NCI-H1417 (cell line): ENCODE measurements around the gene NR2F1-AS1.

Experiments
- DNase-seq, 3 experiments: peaks; one replicate each; lab custom pipeline; 2025; lab: John Stamatoyannopoulos, UW

The NR2F1-AS1 gene

DNA sequence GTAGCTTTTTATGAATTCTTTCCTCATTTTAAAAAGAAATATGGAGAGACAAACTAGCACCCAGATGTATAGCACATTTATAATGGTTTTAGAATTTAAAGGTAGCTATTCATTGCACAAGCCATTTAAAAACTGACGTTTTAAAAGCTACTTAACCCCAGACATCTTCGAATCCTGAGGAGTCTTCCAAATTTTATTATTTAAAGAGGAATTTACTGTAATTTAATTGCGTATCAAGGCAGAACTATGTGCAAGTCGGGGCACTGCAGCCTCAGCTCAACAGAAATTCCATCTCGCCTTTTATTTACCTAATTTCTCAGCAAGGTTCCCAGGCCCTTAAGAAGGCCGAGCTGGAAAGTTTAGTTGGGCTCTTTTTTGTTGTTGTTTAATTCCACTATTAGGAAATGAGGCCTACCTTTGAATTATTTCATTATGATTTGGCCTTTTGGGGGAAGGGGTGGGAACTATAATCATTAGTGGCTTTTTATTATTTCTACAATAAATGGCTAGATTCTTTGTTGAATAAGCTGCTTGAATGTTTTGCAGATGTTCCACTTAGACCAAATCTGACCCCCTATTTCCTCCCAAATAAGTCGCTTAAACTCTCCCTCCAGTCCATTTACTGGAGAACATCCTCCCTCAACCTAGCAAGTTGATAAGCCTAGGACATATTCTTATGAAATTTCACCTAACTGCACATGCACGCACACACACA lies 22.2 kb upstream of the NR2F1-AS1 start:
- DNase-seq, result peak in 1 of 3 experiments; percentile 46

GRCh38 chr5:93602241-93603077 lies 21.4 kb upstream of the NR2F1-AS1 start:
- DNase-seq, result peak in 2 of 3 experiments; percentile 72 to 85

GRCh38 chr5:93601802-93602155 lies 20.8 kb upstream of the NR2F1-AS1 start:
- DNase-seq, result peak in 2 of 3 experiments; percentile 72 to 85

GRCh38 chr5:93601071-93601801 lies 20.2 kb upstream of the NR2F1-AS1 start:
- DNase-seq, result peak in 1 of 3 experiments; percentile 29

GRCh38 chr5:93600409-93601070 lies 19.5 kb upstream of the NR2F1-AS1 start:
- no peak for DNase-seq

DNA sequence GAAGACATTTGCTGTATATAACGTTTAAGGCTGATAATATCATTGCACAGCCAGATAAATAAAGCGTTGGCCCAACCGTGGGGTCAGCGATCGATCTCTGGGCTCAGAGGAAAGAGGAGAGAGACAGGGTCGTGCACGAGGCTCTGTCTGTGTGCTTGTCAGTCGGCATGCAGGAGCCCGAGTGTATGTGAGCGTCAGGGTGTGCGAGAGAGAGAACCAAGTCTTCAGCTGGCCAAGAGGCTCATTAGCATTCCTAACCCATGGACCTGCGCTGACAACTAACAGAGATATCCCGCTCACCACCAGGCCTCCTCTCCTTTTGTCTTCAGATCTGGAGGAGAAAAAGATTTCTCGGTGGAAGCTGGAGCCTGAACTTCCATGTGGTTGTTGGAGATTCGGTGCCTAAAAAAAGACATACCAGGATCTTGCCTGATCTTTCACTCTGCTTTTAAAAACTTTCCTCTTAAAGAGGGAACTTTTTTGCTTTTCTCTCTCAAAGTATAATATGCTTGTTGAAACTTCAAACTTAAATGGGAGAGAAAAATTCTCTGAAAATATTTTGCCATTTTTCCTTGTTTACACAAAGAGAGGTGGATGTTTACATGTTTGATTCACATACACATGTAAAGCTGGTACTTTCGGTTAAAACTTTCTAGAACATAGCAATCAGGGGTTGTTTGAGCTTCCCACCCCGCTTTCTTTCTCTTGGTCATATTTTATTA lies 18.5 kb upstream of the NR2F1-AS1 start:
- DNase-seq, result no peak

GRCh38 chr5:93599001-93599379 lies 18.0 kb upstream of the NR2F1-AS1 start:
- DNase-seq, result no peak

DNA sequence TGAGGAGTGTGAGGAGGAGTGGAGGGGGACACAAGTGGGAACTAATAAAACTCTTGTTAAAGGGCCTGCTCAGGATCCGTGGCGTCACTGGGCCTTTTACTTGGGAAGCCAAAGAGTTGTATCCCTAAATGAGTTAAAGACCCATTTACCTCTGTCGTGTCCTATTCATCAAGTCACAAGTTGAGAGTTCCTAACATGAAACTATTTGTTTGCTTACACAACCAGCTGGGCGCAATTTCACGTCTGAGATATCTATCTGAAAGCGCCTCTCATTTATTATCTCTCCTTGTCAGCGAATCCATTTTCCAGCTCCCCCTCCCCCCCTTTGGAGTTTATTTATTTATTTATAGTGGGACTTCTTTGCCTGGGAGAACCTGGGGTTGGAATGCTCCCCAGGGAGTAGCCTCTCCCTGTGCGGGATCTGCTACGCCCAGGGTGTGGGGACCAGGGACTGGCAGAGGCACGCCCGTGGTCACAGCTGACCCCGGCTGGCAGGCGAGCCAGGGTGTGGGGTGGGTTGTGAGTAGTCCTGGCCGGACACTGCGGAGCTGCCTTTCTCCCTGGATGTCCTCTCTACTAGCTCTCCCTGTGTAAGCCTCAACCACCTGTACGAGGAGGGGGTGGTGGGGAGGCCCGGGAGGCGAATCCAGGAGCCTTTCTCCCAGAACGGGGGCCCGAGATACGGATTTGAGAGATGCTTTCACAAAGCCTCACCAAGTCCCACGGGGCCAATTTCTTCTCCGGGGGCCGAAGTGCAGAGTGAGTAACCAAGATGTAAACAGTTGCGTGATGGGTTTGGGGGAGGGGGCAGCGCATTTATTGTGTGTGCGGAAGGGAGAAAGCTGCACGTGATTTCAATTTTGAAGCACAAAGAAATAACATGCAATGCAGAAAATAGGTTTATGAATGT lies 17.3 kb upstream of the NR2F1-AS1 start:
- no peak for DNase-seq

DNA sequence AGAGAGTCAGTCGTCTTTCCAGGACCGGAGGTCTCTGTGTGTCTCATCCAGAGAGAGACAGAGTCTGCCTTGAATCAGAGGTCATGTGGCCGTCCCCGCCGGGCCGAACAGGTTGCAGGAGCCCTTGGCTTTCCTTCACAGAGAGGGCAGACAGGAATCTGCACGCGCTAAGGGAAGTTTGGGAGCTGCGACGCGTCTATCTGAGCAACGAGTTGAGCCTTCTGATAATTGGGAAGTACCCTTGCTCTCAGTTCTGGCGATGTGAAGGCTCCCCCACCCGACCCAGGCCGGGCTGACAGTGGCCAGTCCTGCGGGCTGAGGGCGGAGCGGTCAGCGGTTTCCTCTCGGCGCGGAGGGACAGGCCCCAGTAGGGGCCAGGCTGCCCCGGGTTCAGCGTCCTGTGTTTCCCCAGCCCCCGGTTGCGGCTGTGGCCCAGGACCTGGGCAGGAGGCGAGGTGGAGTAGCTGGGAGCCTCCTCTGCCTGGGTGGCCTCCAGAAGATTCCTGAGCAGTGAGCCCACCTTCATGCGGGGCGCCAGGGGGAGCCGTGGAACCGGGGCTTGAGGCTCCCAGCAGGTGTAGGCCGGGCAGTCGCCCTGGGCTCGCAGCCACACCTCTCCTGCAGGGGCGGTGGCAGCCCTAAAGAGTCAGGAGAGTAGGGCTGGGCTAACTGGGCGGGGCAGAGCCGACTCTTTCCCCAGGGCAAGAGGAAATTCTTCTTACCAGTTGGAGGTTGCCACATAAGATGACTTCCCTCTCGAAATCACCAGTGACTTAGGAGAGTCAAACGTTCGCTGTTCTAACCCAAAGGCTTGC lies 15.9 kb upstream of the NR2F1-AS1 start:
- no peak for DNase-seq

GRCh38 chr5:93596310-93596675 lies 15.3 kb upstream of the NR2F1-AS1 start:
- DNase-seq, result no peak

DNA sequence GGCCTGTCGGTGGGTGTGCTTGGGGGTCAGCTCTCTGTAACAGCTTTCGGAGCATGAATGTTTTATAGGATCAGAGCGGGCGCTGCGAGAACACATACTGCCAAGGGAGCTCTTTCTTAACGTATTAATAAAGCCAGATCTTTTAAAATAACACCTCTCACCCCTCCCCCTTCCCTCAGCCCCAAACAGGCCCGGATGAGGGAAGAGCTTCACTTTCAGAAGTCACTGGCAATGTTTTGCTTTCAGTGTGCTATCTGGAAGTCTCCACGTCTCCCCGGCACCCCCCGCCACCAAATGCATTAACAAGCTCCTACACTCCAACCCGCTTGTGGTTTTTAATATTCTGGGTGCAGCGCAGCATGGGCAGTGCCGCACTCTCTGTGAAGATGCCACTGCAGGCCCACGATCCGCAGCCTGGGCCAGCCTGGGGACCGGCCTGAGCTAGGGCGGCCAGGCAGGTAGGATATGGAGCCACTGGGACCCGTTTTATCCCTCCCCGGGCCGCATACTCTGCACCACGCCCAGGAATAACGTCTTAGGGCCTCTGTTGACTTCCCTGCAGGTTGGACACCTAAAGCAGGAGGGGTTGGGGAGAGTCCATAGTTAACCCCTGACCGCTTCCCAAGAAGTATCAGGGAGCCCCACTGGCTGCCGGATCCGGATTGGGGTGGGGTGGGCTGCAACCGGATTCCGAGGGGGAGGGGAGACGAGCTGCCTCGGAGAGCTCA lies 14.6 kb upstream of the NR2F1-AS1 start:
- no peak for DNase-seq

- no peak for DNase-seq
These were observed 13.8 kb upstream of the NR2F1-AS1 start for GRCh38 chr5:93594591-93595419.

DNA sequence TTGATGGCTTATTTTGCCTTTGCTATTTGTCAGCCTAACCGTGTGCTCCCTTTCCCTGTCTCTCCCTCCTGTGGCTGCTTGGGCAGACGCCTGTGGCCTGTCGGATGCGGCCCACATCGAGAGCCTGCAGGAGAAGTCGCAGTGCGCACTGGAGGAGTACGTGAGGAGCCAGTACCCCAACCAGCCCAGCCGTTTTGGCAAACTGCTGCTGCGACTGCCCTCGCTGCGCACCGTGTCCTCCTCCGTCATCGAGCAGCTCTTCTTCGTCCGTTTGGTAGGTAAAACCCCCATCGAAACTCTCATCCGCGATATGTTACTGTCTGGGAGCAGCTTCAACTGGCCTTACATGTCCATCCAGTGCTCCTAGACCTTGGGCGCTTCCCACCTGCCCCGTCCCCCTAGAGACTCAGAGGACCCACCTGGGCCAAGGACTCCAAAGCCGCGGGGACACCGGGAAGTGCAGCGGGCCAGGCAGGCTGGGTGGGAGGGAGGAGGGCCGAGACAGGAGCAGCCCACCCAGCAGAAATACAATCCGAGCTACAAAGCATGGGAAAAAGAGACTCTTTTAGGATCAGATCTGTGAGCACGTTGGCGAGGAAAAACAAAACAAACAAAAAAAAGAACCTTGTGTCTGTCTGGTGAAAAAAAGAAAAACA lies 12.6 kb upstream of the NR2F1-AS1 start:
- DNase-seq, result no peak

GRCh38 chr5:93592883-93593282 lies 11.9 kb upstream of the NR2F1-AS1 start:
- no peak for DNase-seq

DNA sequence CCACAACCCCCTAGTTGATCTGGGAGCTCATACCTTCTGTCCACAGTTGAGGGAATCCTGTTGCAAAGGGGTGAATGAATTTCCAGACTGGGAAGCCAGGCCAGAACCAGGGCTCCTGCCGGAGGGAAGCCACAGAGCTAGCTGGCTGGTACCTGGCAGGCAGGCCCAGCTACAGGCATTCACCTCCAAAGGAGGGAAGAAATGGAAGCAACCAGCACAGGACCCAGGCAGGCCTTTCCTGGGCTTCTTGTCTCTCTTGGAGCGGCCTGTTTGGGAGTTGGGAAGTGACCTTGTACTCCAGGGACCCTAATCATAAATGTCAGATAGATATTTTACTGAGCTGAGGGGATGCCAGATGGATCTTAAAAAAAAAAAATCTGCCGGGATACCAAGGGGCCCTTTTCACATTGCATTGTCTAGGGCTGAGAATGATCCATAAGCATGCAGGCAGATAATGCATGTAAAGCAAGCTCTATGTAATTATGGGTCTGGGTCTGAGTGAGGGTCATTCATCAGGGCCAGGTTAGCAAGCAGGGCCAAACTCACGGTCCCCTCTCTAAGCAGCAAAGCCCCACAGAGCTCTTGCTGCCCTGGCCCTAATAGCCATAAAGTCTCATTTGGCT lies 10.4 kb upstream of the NR2F1-AS1 start:
- DNase-seq, result no peak

DNA sequence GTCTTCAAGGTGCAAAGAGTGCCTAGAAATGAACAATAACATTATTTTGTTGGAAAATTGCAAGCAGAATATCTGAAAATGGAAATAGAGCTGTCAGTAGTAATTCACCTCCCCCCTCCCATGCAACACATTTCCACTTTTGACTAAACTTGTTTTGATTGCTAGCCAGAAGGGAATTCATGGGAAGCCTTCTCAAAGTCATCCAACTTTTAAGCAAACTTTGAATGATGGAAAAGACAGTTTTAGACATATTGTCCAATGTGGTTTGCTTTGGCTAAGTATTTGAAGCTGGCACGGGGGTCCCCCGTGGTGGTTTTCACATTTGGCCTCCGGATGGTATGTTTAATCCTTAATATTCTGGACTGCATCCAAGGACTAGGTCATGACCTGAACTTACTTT lies 9.5 kb upstream of the NR2F1-AS1 start:
- no peak for DNase-seq

DNA sequence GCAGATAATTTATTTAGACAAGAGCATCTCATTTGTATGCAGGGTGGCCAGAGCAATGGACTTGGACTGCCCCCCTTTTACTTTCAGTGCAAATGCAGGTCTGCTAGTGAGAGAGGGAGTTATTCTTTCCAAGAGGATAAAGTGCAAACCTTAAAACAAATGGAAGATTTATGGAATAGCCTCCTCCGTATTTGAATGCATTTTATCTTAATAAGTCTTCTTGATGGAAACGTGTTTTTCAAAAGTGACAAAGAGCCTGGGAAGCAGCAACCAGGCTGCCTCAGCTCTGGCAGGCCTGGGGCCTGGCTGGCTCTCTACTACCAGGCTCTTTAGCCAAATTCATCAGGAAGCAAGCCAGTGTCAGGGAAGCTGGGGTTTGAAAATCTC lies 8.8 kb upstream of the NR2F1-AS1 start:
- no peak for DNase-seq
